SKM-1 treated with dmso at 0.1 percent for 144 hours (cell line): ENCODE data around the gene STK38L.
A peak's percentile ranks its signal among the peaks of the same experiment; 100 is the strongest.

Experiments used
- DNase-seq: peaks from one replicate; lab custom pipeline; 2025; ENCODE audit not compliant: unreplicated experiment; lab: John Stamatoyannopoulos, UW

The STK38L gene

DNA sequence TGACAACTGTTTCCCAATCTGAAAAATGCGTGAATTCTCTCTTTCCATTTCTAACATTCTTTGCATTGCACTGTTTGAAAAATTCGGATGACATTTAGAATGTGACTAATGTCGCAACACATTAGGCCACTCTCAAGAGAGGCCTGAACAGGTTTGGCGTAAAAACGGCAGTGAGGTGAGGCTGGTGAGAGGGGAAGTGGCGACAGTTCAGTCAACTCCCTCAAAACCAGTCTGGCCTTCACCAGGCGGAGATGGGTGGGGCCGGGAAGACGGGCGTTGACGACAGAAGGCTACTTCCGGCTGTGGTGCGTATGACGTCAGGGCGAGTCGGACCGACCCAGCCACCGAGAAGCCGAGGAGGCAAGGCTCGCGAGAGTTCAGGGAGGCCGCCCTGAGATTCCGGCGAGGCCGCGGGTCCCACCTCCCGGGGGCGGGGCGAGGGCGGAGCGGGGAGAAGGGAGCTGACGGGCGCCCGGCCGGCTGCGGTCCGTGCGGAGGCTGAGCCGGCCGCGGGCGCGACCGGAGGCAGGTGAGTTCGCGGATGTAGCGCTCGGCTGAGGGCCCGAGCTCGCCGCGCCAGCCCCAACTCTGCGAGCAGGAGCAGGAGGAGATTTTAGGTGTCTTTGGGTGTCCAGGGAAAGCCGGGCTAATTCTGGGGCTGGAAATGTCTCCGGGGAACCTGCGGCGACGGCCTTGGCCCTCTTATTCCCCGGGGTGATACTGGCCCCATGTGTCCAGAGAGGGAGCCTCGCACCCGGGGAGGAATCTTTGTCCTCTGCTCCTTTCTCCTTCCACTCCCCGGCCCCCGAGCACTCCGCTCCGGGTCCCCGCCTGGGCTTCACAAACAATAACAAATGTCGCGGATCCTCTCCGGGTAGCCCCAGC, at the start of gene STK38L:
TSS of gene STK38L (plus strand) at position 483 of the 885 bp plus-strand sequence. CDS start 53,435 bp downstream, outside the sequence.
- peak; percentile 75 for DNase-seq

DNA sequence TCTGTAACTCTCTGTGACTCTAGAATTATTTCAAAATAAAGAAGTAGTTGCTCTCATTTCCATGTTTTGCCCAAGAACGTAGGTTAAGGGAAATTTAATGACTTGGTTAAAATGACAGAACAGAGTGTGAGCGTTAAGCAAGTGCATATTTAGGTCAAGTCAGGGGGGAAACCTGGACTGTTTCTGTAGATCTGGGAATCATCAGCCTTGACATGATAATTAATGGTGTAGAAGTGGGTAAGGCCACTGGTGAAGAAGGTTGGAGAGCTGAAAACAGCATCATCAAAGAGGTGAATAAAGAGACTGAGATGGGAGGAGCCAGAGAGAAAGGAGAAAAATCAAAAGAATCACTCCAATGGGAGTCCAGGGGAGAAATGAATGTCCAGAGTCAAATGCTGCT, 49.4 kb upstream of the STK38L start:
- DNase-seq = no peak

DNA sequence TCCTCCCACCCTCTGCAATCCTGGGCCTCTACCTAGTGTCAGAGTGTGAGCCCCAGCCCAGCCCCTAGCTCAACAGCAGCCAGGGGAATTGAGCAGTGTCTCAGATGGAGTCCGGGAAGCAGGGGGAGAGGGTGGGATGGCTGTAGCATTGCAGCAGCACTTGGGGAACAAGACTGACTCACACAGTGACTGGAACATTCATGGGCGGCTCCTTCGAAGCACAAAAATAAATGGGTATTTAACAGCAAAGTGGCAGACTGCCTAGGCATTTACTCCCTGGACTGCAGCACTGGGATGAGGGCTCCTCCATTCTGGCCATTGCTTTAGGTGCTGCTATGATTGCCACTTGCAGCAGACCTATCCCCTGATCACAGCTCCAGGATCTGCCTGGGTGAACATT, 46.0 kb upstream of the STK38L start:
- no peak for DNase-seq

DNA sequence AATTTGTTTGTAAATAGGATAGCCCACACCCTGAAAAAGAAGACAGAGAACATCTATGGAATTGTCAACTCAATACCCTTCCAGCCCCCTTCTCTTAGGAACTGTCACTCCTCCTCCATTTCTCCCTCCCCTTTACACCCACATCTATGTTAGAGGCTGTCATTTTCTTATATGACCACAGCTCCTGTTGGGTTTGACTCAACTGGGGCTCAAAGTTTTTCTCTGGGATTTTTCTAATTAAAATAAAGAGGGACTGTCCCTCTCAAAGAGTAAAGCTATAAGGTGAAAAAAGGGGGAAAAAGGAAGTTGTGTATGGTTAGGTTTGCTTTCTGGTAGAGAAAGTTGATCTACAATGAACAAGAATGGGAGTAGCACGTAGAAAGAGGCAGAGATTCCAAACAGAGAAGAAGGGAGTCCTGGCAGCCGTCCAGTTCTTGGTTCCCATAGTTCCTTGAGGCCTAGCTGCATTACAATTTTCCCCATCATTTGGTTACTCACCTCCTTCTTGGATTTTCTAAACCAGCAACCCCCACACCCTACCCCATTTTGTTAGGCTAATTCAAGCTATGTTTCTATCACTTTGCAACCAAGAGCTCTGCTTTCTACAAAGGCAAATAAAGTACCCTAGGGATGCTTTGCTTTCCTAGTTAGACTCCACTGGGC, 44.3 kb upstream of the STK38L start:
- DNase-seq = no peak

DNA sequence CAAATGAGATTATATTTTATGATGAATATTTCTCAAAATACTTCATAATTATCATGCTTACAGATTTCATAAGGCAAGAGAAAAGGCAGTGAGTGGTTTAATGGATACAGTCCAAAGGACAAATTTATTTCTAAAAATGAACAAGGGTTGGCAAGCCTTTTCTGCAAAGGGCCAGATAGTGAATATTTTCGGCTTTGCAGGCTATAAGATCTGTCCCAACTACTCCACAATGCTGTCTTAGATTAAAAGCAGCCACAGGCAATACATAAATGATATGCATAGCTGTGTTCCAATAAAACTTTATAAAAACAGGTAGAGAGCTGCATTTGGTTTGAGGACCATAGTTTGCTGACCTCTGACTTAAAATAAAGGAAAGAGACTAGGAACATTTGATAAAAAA, 42.9 kb upstream of the STK38L start:
- DNase-seq = no peak

DNA sequence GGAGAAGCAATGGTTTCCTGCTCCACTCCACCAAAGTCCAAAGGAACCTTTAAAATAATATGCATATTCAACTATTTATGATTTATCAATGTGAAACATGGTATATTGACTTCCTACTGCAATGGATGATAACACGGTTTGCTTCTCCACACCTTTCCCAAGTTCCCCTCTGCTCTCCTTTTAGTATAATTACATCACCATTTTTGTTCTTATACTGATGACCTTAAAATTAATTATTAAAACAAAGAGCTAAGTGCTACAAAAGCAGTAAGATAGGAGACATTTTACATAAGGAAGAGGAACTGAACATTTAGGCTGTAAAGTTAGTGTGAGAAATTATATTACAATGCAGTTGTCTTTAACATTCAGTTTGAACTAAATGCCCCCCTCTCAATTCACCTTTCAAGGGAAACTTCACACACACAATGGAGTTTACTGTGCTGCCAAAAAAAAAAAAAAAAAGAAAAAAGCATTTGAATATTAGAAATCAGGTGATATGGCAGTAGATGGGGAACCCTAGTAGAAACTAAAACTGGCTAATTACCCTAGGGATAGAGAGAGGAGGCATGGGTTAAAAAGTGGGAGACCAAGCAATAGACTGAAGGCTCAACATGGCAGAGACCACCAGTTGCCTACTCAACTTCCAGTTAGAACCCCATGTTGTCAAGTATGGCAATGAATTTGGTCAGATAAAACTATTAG, 37.1 kb upstream of the STK38L start:
- no peak for DNase-seq

DNA sequence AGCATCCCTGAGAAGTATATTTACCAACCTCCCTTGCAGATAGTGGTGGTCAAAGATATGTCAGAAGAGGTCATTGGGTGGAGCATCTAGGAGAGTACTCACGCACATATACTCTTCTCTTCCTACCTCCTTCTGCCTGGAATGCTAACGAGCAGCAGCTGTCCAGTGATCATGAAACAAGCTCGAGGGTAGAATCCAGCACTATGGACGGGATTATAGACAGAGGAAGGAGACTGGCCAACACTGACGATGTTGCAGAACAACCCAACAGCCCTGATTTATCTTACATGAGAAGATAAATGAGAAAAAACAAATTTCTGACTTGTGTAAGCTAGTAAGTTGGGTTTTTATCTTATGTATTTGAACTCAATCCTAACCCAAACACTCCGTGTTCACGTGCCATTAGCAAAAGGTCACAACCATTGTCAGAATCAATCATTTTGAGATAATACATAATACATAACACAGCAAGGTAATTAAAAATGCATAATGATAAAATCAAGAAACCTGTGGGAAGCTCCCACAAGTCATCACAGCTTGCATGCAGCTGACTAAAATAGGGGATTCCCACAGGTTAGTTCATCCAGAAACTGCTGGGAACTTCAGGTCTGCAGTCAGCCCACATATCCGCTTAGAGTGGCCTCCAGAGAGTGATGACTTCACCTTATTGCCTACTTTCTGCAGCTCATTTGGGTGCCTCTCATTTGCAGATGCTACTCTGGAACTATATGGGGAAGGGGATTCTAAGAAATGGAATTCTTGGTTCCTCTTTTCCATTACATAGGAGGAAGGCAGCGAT, 36.3 kb upstream of the STK38L start:
- no peak for DNase-seq

DNA sequence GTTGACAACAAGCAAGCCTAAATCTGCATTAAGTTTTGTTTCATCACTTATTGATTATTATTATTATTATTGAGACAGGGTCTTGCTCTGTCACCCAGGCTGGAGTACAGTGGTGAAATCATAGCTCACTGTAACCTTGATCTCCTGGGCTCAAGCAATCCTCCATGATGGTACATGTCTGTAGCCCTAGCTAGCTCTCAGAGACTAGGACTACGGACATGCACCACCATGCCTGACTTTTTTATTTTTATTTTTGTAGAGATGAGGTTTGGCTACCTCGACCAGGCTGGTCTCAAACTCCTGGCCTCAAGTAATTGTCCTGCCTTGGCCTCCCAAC, 35.7 kb upstream of the STK38L start:
- no peak for DNase-seq

DNA sequence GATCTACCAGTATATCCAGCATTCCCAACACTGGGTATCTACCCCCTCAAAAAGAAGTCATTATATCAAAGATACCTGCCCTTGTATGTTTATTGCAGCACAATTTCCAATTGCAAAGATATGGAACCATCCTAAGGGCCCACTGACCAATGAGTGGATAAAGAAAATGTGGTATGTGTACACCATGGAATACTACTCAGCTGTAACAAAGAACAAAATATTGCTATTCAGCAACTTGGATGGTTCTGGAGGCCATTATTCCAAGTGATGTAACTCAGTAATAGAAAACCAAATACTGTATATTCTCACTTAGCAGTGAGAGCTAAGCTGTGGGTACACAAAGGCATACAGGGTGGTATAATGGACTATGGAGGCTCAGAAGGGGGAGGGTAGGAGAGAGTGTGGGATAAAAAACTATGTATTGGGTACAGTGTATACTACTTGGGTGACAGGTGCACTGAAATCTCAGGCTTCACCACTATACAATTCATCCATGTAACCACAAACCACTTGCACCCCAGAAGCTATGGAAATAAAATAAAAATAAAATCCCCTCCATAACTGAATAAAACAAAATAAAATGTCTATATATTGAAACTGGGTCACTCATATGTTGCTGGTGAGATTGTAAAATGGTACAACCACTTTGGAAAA, 34.7 kb upstream of the STK38L start:
- no peak for DNase-seq

DNA sequence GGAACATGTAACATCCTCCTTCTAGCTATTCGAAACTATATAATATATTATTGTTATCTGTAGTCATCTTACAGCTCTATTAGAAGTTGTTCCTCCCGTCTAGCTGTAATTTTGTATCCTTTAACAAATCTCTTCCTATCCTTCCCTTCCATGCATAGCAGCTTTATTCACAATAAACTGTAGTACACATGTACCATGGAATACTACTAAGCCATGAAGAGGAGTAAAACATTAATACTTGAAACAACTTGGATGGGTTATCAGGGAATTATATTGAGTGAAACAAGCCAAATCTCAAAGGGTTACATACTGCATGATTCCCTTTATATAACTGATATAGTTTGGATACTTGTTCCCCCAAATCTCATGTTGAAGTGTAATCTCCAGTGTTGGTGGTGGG, 33.9 kb upstream of the STK38L start:
- no peak for DNase-seq

DNA sequence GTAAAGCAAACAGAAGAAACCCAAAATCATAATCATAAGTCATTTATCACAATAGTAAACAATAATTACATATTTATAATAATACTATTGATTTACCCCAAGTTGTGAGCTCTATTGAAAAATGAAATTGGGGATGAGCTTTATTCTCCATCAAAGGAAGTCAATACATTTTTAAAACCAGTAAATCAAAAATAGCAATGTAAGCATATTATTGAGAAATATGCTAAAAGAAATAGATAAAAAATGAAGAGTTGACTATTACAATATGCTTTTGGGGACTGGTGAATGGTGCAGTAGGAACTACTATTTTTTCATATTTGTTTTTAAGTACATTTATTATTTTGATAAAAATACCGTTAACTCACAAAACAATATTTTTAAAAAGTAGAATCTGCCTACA, 31.2 kb upstream of the STK38L start:
- no peak for DNase-seq

DNA sequence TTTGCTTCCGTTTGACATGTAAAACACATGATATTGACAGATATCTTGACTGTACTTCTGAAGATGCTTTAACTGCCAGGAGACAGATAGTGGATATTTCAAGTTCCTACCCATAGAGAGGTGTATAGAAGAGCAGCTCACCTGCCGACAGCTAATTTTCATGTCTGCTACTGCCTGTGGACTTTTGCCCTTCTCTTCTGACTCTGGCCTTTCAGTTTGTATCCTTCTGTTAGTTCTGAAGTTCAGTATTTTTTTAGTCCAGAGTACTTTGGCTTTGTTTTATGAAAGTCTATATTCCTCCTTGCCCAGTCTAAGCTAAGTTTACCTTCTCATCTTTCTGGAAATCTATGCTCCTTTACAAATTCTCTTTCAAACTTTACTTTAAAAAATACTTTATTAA, 30.8 kb upstream of the STK38L start:
- no peak for DNase-seq

DNA sequence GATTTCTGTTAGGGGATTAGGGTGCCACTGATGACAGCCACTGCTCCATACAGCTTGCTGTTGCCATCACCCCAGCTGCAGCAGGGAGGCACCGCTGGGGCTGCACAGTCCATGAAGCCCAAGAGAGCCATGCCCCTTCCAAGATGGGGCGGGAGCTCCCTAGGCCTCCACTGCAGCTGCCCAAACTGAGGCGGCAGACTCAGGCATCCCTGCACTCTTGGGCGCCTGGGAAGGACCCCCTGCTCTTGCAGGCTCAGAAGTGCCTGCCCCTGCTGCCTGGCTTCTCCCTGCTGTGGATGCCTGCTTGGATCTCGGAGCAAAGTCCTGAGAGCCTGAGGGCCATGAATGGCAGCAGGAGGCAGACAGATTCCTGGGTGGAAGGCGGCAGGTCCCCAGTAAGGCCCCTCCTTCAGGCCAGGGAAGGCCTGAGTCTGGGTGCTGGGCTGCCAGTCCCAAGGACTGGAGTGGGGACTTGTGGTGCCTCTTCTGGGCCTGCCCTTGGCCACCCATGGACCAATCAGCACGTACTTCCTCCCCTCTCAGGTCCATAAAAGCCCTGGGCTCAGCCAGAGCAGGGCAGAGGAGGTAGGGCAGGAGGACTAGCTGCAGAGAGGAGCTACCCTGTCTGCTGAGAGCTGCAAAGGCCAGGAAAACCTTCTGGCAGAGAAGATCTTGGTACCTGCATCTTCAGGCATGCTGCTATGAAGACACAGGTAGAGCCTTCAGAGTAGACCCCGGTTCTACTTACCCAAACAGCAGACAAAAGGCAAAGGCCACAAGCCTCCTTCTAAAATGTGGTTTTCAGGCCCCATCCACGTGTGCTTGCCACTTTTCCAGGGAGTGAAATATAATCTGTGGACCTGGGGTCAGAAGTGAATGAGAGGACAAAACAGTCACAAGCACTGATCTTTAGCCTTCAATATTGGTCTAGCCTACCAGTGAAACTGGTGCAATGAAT, 30.0 kb upstream of the STK38L start:
- no peak for DNase-seq

DNA sequence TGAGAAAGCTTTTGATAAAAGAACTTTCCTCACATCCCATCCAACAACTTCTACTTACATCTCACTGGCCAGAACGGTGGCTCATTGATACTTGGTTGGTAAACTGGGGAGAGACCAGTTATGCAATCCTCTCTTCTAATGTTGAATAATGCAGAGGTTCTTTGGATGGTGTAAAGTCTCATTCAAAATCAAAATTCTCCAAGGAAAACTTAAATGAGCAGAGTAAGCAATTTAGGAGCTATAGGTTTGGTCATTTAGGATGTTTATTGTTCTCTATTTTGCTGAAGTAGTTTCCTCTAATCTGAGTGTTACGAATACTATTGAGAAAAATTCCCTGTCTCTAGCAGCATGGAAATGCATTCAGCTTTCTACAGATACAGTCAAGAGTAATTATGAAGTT, 26.5 kb upstream of the STK38L start:
- no peak for DNase-seq

DNA sequence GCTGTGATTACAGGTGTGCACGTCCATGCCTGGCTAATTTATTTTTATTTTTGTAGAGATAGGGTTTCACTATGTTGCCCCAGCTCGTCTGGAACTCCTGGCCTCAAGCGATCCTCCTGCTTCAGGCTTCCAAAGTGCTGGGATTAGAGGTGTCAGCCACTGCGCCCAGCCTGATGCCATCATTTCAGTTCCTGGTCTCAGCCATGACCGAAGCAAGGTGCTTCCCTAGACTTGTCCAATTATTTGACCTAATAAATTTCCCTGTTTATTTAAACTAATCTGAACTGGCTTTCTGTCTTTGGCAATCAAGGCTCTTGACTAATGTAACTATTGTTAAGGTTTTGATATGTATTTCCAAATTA, 24.4 kb upstream of the STK38L start:
- no peak for DNase-seq

DNA sequence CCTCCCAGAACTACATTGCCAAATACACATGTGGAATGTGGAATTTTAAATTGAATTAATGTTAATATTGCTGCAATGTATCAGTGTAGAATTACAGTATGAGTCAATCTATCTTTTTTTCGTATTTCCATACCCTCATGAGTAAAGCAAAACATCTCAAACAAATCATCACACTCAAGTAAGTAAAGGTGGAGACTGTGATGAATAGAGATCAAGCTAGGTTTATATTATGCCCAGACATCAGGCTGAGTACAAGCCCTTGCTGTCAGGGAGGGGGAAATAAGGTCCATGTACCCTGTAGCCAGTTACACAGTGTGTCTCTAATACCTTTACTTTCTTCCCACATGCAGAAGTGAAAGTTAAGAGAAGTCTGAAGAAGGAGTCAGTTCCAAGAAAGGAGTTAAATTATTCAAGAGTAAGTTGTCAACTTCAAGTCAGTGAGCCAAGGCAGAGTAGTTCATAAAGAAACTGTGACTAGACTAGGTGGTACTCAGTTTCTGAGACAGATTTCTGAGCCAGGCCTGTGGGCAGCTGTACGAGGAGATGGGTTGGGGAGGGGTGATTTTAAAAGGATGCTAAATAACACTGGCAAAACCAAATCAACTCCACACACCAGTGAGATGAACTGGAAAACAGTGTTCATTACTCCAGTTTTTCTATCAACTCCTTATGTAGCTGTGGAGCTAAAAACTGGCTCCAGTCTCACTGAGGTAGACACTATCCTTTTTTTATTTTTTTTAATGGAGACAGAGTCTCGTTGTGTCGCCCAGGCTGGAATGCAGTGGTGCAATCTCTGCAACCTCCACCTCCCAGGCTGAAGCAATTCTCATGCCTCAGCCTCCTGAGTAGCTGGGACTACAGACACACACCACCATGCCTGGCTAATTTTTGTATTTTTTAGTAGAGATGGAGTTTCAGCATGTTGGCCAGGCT, 23.8 kb upstream of the STK38L start:
- DNase-seq = no peak

DNA sequence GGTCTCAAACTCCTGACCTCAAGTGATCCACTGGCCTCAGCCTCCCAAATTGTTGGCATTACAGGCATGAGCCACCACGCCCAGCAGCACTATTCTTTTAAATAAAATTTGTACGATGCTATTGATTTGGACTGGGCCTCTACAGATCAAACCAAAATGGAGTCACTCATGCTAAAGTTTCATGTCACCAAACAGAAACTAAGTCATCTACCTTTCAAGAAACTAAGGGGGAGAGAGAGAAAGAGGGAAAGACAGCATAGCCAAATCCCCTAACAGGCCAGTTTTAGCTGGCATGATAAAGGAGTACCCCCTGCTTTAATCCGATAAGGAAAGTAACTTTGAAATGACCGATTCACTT, 23.1 kb upstream of the STK38L start:
- no peak for DNase-seq

DNA sequence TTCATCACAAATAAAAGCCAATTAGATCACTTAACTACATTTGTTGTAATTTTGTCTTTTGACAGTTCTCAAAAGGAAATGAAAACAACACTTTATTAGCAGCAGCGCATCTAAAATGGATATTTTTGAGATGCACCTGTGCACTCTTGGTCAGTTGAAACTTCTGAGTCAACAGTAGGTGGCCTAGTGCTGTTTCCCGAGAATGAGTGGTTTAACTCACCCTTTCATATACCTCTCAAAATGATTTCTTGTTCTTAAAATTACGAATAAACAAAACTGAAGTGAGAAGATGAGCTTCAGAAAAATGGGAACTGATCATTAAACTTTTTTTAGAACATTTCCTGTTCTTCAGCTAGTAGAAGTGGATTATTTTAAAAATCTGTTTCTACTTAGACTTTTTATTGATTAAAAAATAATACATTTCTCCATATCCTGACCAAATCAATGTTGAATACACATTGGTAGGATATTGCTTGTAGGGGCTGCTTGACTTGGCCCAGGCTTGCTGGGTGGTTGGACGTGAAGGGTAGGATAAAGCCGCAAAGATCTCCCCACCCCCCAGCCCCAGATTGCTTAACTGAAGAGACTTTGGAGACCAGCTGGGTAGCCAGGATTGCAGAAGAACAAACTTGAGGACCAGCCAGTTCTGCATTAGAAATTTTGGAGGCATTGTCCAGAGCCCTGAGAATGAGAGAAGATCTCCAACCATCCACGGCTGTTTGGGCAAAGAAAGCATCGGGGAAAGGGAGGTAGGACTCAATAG, 22.3 kb upstream of the STK38L start:
- peak; percentile 3 for DNase-seq
